ENCODE measurements around the gene ZNF500. TPM values are rescaled to one million over a fixed set of nuclear protein-coding genes. Genes with fewer than 3 reads are reported as not detected.
A peak's percentile ranks its signal among the peaks of the same experiment; 100 is the strongest.
"Not testable (repeated sequence)": the region's sequence is repeated elsewhere in the genome, so short reads cannot be mapped to it uniquely, and the experiment has no call there.

ZNF500 gene
- total RNA-seq, 1 donor from 2014 or later, result 4.8 TPM

DNA sequence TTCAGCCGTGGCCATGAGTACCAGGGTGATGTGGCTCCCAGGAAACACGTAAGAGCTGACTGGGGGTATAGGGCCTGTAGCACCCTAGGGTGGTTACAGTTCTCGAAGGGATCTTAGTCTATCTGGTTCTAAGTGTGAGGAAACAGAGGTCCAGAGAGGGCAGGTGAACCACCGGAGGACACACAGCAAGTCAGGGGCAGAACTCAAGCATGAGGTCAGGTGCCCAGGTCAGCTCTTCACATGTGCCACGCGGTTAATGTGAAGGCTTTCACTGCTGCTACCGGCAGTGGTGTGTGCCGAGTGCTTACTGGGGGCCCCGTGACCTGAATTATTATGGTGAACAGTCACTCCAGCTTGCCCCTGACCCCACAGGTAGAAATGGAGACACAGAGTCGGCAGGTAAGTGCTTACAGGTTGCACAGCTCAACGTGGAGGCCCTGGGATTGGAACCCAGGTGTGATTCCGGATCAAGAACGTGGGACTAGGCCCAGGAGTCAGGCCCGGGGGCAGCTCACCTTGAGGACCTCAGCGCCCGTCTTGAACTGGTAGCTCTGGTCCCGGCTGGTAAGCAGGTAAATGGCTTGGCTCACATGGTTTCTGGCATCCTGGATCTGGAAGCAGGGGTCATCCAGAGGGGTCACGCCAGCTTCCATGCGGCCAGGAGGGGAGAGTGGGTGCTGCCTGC is 32.4 kb upstream of the ZNF500 start:
- intact Hi-C loops (cut with DNase I), result no loop called here
- ATAC-seq (ENCODE audit: poor library complexity) (no peak), DNase-seq (no peak)

DNA sequence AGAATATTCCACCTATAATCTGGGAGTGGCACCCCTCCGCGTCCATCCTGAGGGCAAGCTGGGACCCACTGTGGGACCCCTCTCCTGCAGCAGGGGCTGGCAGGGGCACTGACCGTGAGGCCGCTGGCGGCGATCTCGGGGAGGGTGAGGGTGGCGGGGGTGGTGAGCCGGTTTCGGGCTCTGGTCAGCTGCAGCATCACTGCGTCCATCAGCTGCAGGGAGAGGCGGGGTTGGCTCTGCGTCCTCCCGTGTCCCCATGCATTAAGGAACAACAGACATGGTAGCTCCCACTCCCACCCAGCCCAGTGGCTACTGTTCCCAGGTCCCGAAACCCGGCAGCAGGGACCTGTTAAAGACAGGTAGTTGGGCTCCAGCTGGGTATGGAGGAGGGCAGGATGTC is 31.5 kb upstream of the ZNF500 start:
- ATAC-seq (ENCODE audit: poor library complexity), result no peak
- intact Hi-C loops (cut with DNase I), result no loop called here

DNA sequence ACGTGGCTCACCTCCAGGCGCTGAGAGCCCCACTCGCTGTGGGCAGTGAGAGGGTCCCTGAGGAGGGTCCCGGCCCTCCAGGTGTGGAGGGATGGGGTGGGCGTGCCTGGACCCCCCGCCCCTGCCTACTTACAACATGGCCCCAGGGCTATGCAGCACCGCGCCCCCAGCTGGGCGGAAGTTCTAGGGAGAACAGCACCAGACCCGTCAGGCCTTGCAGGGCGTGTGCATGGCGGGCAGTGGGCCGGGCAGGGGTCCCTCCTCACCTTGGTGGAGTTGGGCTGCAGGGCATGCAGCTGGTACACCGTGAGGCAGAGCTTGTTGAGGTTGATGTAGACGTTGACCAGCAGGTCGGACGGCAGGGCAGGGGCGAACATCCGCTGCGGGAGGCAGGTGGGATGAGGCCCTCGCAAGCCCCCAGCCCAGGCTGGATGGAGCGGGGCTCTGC is 30.9 kb upstream of the ZNF500 start:
- ATAC-seq (ENCODE audit: poor library complexity) (no peak), DNase-seq (no peak)
- intact Hi-C loops (cut with DNase I), result no loop called here

More for the DNA sequence above, 31.5 kb upstream of the ZNF500 start:
- DNase-seq, result no peak

DNA sequence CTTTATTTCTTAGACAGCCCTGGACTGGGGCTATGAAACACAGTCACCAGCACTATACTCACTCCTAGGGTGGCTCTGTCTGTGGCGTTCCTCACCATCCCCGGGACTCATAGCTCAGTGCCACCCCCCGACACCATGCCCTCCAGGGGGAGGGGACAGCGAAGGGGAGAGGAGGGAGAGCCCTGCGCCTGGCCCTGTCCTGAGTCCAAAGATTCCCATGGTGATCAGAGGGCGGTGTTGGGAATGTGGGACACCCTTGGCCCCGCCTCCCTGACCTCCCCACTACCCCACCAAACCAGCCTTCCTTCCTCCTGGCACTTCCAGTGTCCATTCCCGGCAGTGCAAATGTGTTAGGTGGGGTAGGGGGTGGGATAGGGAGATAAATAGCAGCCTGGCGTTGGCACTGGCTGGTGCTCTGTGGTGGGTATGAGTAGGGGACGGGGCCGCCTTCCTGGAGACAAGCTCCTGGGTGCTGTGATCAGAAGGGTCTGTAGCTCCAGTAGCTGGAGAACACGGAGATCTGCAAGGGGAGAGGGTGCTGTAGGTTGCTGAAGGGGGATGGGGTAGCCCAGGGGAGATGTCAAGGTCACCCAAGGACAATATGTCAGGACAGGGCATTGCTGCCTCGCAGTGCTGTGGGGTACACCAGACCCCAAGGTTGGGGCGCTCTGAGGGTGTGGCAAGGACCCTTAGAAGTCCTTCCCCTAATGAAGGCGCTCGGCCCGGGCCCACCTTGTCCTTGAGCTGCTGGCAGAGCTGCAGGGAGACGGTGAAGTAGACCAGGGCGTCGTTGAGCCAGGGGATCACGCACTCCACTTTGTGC is 30.2 kb upstream of the ZNF500 start:
- intact Hi-C loops (cut with DNase I), result no loop called here
- DNase-seq (no peak), ATAC-seq (ENCODE audit: poor library complexity) (no peak)

DNA sequence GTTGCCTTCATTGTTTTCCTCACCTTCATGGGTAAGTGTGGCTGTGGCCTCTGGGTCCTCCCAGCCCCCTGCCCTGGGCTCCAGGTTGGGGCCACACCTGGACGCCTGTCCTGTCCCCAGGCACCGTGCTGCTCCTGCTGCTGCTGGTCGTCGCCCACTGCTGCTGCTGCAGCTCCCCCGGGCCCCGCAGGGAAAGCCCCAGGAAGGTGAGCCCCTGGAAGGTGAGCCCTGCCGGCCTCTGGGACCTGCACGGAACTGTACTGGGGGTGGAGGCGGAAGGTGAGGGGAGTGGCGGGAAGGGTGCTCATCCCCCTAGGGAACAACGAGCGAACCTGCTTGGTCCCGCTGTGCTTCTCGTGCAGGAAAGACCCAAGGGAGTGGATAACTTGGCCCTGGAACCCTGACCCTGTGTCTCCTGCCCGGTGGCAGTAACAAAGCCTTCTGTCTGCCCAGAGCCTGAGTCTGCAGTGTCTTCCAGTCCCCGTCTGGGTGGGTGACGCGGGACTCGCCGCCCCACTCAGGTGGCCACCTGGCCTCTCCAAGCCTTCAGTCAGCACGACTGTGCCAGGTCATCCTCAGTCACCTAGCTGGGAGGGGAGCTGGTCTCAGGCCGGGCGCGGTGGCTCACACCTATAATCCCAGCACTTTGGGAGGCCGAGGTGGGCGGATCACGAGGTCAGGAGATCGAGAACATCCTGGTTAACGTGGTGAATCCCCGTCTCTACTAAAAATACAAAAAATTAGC is 29.0 kb upstream of the ZNF500 start:
- ATAC-seq (ENCODE audit: poor library complexity), result no peak
- no peak for DNase-seq
- intact Hi-C loops (cut with DNase I), result no loop called here

DNA sequence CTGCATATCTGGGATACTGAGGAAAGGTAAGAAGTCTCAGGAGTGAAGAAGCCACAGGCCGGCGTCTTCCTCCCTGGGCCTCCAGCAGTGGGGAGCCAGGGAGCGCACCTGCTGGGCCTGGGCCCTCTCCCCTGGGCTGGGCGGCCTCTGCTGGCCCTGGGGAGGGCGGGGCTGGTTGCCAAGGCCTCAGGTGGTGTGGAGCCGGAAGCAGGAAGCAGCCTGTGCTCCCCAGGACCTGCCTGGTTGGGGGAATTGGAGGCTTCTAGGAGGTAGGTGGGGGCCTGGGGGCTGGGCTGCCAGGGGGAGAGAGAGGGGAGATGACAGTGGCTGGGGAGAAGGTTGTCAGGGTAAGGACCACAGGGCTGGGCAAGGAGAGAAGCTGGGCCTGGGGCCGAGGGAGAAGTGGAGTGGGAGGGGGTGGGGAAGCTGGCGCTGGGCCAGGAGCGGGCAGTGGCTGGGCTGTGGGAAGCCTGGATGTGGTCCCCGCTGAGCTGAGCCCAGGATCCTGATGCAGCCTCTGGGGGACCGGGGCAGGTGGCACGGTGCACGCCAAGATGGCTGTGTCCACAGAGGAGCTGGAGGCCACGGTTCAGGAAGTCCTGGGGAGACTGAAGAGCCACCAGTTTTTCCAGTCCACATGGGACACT is 28.3 kb upstream of the ZNF500 start, which contains the start of gene SMIM22:
SMIM22 (plus strand) TSS at position 189 of the 647 bp plus-strand sequence; CDS start at position 555, 366 bp downstream.
- no peak for DNase-seq
- ATAC-seq (ENCODE audit: poor library complexity), result peak; percentile 8
- intact Hi-C loops (cut with DNase I), result no loop called here

DNA sequence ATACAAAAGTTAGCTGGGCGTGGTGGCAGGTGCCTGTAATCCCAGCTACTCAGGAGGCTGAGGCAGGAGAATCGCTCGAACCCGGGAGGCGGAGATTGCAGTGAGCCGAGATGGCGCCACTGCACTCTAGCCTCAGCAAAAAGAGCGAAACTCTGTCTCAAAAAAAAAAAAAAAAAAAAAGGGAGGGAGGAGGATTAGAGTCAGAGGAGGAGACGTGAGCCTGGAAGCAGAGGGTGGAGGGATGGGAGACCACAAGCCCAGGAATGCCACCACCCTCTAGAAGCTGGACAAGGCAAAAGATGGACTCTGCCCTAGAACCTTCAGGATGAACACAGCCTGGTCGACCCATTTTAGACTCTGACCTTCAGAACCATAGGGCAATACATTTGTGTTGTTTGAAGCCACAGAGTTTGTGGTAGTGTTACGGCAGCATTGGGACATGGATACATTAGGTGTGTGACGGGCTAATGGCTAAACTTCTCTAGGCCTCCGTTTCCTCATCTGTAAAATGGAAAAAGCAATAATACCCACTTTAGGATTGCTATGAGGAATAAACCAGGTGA is 26.1 kb upstream of the ZNF500 start:
- DNase-seq (no peak), ATAC-seq (ENCODE audit: poor library complexity) (no peak)
- intact Hi-C loops (cut with DNase I), result no loop called here

DNA sequence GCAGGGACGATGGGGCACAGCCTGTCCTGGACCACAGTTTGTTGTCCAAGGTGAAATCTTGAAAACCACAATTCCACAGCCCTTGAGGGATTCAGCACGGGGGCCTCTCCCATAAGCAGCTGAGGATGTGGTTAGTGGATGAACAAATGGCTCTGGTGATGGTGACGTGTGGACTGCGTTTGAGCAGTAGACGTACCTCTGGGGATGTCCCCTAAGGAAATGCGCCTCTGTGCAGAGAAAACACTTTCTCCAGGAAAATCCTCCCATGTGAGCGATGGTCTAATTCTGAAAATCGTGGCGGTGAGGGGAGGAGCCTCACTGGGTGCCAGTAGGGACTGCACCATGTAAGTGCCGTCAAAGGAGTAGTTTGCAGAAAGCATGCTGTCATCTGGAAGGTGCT is 23.9 kb upstream of the ZNF500 start:
- no peak for ATAC-seq (ENCODE audit: poor library complexity)
- DNase-seq, result no peak
- intact Hi-C loops (cut with DNase I), result no loop called here

DNA sequence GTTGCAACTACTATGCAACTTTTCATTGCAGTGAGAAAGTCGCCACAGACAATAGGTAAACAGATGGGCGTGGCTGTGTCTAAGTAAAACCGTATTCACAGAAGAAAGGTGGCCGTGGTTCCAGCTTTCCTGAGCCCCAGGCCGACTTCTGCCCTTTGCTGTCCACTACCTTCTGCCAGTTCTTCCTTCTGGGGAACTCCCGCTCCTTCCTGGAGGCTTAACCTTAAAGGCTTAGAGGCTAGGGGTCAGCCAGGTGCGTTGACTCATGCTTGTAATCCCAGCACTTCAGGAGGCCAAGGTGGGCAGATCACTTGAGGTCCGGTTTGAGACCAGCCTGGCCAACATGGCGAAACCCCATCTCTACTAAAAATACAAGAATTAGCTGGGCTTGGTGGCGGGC is 23.3 kb upstream of the ZNF500 start:
- ATAC-seq (ENCODE audit: poor library complexity), result no peak

DNA sequence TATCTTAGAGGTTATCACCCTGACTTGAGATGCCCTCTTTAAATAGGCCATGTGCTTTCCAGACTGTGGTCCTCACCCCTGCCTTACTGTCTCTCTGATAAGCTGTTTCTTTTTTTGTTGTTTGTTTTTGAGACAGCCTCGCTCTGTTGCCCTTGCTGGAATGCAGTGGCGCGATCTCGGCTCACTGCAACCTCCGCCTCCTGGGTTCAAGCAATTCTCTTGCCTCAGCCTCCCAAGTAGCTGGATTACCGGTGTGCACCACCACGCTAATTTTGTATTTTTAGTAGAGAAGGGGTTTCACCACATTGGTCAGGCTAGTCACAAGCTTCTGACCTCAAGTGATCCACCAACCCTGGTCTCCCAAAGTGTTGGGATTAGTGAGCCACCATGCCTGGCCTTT is 21.9 kb upstream of the ZNF500 start:
- no peak for DNase-seq
- no peak for ATAC-seq (ENCODE audit: poor library complexity)
- intact Hi-C loops (cut with DNase I), result no loop called here

More for the DNA sequence above, 23.3 kb upstream of the ZNF500 start:
- no peak for DNase-seq
- intact Hi-C loops (cut with DNase I), result no loop called here

DNA sequence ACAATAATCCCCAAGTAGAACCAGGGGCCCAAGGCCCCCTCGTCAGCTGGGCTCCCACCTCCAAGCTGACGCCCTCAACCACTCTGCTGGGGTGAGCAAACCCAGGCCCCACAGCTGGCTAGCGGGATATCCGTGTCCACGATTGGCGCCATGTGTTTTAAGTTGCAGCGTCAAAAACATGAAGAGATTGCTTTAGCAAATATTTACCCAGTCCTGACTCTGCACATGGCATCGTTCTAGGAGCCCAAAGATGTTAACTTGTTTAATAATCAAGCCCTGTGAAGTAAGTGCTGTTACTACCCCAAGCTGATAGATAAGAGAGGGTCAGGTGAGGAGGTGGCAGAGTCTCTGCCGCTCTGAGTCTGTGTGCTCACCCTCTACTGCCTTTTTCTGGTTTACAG is 21.5 kb upstream of the ZNF500 start:
- ATAC-seq (ENCODE audit: poor library complexity), result no peak
- no peak for DNase-seq
- intact Hi-C loops (cut with DNase I), result no loop called here

DNA sequence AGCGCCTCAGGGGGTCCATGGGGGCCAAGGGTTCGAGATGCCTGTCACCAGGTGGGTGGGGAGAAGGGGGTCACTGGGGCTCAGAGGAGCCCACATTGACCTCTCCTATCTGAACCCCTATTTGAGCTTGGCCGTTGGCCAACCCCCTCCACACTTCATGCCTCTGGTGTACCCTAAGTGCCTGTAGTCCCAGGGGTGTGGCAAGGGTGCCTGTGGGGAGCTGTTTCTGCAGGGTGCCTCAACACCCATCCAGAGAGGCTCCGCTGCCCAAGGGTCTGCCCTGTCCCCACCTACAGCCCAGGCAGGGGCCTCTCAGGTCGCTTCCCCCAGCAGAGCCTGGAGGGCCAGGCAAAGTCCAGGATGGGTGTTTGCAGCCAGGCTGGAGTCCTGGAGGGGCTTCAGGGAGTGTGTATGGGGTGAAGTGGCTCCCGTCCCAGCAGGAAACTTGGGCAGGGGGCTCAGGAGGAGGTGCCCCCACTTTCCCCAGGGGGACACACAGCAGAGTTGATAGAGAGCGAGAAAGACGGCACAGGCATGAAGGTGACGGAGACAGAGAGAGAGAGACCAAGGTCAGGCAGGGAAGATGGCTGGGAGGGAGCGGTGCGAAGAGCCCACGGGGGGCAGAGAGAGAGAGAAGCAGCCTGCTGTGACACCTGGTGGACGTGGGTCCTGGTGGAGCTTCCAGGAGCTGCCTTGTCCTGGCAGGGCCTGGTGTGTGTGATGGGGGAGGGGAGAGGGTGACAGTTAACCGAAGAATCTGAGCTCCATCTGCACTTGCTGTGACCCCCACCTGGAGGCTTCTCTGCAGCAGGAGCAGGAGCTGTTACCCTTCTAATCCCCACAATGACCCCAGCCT is 20.9 kb upstream of the ZNF500 start, which contains the start of gene SEPTIN12:
SEPTIN12 (minus strand) TSS at position 719 of the 856 bp plus-strand sequence; CDS start at position 19, 700 bp downstream.
- DNase-seq (no peak), ATAC-seq (ENCODE audit: poor library complexity) (peak; percentile 34)
- intact Hi-C loops (cut with DNase I), result no loop called here

DNA sequence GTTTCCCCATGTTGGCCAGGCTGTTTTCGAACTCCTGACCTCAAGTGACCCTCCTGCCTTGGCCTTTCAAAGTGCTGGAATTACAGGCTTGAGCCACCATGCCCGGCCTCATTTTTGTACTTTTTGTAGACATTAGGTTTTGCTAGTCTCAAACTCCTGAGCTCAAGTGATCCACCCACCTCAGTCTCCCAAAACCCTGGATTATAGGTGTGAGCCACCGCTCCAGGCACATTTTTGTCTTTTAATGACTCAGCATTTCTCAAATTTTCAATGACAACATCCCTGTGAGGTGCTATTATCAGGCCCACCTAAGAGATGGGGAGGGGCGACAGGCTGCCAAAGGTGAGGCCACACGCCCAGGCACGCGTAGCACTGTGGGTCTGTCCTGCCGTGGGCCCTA is 20.1 kb upstream of the ZNF500 start:
- no peak for DNase-seq
- no peak for ATAC-seq (ENCODE audit: poor library complexity)
- intact Hi-C loops (cut with DNase I), result no loop called here

DNA sequence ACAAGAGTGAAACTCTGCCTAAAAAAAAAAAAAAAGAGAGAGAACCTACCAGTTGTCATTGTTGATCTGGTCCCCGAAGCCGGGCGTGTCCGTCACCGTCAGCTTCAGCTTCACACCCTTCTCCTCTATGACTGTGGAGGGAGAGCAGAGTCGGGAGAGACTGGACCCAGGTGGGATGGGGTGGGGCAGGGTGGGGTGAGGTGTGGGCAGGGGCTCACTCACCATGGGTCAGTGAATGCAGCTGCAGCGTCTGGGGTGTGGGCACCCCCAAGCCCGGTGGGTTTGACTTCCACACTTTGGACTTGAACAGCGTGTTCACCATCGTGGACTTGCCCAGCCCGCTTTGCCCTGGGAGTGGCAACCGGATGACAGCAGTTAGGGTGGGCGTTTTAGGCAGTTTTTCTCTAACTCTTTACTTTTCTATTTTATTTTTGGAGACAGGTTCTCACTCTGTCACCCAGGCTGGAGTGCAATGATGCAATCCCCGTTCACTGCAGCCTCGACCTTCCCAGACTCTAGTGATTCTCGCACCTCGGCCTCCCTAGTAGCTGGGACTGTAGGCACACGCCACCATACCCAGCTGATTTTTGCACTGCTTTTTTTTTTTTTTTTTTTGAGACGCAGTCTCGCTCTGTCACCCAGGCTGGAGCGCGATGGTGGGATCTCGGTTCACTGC is 18.9 kb upstream of the ZNF500 start:
- DNase-seq, result no peak
- no peak for ATAC-seq (ENCODE audit: poor library complexity)
- intact Hi-C loops (cut with DNase I), result no loop called here

DNA sequence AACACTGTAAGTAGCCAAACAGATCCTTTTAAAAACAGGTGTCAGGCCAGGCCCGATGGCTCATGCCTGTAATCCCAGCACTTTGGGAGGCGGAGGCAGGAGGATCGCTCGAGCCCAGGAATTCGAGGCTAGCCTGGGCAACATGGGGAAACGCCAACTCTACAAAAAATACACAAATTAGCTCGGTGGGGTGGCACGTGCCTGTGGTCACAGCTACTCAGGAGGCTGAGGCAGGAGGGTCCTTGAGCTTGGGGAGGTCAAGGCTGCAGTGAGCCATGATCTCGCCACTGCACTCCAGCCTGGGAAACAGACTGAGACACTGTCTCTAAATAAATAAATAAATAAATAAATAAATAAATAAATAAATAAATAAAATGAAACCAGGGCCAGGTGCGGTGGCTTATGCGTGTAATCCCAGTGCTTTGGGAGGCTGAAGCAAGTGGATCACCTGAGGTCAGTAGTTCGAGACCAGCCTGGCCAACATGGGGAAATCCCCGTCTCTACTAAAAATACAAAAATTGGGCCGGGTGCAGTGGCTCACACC is 17.6 kb upstream of the ZNF500 start:
- intact Hi-C loops (cut with DNase I), result not testable (repeated sequence)

DNA sequence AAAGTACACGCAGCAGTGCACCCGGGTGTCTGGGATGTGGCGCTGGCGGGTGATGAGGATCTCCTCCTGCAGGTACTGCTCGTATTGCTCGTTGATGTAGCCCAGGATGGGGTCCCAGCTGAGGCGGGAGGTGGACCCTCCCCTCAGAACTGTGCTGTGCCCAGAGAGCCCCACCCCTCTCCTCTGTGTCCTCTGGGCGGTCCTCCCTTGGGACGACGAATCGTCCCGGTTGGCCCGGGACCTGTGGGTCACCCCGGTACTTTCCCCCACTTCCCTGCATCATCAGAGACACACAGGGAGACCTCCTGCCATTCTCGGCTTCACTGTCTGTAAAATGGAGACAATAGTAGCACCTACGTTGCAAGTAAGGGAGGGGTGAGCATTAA is 17.0 kb upstream of the ZNF500 start:
- ATAC-seq (ENCODE audit: poor library complexity), result no peak
- DNase-seq, result no peak
- intact Hi-C loops (cut with DNase I), result no loop called here

More for the DNA sequence above, 17.6 kb upstream of the ZNF500 start:
- not testable (repeated sequence) for DNase-seq; ATAC-seq (ENCODE audit: poor library complexity)

All from Right ventricle myocardium superior (tissue), 1 donor.